ENCODE results near the gene CKAP4.

CKAP4 gene

GRCh38 chr12:106233011-106233410, 14.8 kb downstream of the CKAP4 start:
- H3K4me3 ChIP-seq (ENCODE audit: low read depth, low read length): no peak overlapping the region
- no peak for DNase-seq (ENCODE audit: low read depth)
- TF ChIP-seq CTCF (IDR thresholded peaks at IDR 0.05; ENCODE audit: control insufficient read depth, extremely low read depth, insufficient read depth): no peak

- DNase-seq (ENCODE audit: low read depth): no peak
- no peak for TF ChIP-seq CTCF (IDR thresholded peaks at IDR 0.05; ENCODE audit: control insufficient read depth, extremely low read depth, insufficient read depth)
- no peak overlapping the region for H3K4me3 ChIP-seq (ENCODE audit: low read depth, low read length)
Observed at GRCh38 chr12:106229036-106229591, 18.7 kb downstream of the CKAP4 start.

- H3K4me3 ChIP-seq (ENCODE audit: low read depth, low read length): no peak overlapping the region
- TF ChIP-seq CTCF (IDR thresholded peaks at IDR 0.05; ENCODE audit: control insufficient read depth, extremely low read depth, insufficient read depth): no peak
- no peak for DNase-seq (ENCODE audit: low read depth)
Observed at GRCh38 chr12:106228320-106228710, 19.5 kb downstream of the CKAP4 start.

GRCh38 chr12:106227641-106228319, 20.0 kb downstream of the CKAP4 start:
- no peak overlapping the region for H3K4me3 ChIP-seq (ENCODE audit: low read depth, low read length)
- no peak for DNase-seq (ENCODE audit: low read depth)
- no peak for TF ChIP-seq CTCF (IDR thresholded peaks at IDR 0.05; ENCODE audit: control insufficient read depth, extremely low read depth, insufficient read depth)

GRCh38 chr12:106226884-106227640, 20.8 kb downstream of the CKAP4 start:
- TF ChIP-seq CTCF (IDR thresholded peaks at IDR 0.05; ENCODE audit: control insufficient read depth, extremely low read depth, insufficient read depth): peak; percentile 61
- DNase-seq (ENCODE audit: low read depth): no peak

GRCh38 chr12:106224355-106224706, 23.5 kb downstream of the CKAP4 start:
- no peak for TF ChIP-seq CTCF (IDR thresholded peaks at IDR 0.05; ENCODE audit: control insufficient read depth, extremely low read depth, insufficient read depth)
- H3K4me3 ChIP-seq (ENCODE audit: low read depth, low read length): no peak overlapping the region
- no peak for DNase-seq (ENCODE audit: low read depth)

More at GRCh38 chr12:106226884-106227640, 20.8 kb downstream of the CKAP4 start:
- no peak overlapping the region for H3K4me3 ChIP-seq (ENCODE audit: low read depth, low read length)
